Heart left ventricle (tissue), 16 donors: ENCODE results near the gene PHLPP1. TPM values are rescaled to one million over a fixed set of nuclear protein-coding genes. Genes with fewer than 3 reads are reported as not detected.

Experiments
- ATAC-seq, 4 donors: fragments of 200-7000 bp; cut with Tn5 transposase; one replicate each; pipeline ENCODE4 v1.9.1; 2020 to 2022; ENCODE audit warnings: moderate library complexity in 4 of 4, mild to moderate bottlenecking in 3 of 4, moderate number of reproducible peaks in 1 of 4
- DNase-seq, 5 donors: peaks; one replicate each; pipeline ENCODE4 v3.0.0-alpha.2; 2020
- H3K27ac ChIP-seq, 12 donors: fragments of 200-600 bp; sonication (generic) in 4 of 12; one replicate each; pipeline versions ENCODE4 v1.5.0 to v1.8.0; 2016 to 2022; ENCODE audit warnings: mild to moderate bottlenecking in 2 of 12
- H3K27me3 ChIP-seq, 9 donors: fragments of 200-600 bp; sonication (generic) in 2 of 9; one replicate each; pipeline versions ENCODE4 v1.5.1 to v1.8.0; 2016 to 2022; ENCODE audit warnings: mild to moderate bottlenecking in 3 of 9
- H3K36me3 ChIP-seq, 9 donors: fragments of 200-600 bp; sonication (generic) in 2 of 9; one replicate each; pipeline versions ENCODE4 v1.5.0 to v1.8.0; 2018 to 2022; ENCODE audit warnings: mild to moderate bottlenecking in 2 of 9
- H3K4me1 ChIP-seq, 12 donors: fragments of 200-600 bp; sonication (generic) in 4 of 12; one replicate each; pipeline versions ENCODE4 v1.5.0 to v1.8.0; 2016 to 2022; ENCODE audit warnings: mild to moderate bottlenecking in 3 of 12
- H3K4me3 ChIP-seq, 12 donors: fragments of 200-600 bp; sonication (generic) in 4 of 12; one replicate each; pipeline versions ENCODE4 v1.5.0 to v1.8.0; 2017 to 2022; ENCODE audit warnings: mild to moderate bottlenecking in 9 of 12, moderate library complexity in 4 of 12
- H3K9me3 ChIP-seq, 12 donors: fragments of 200-600 bp; sonication (generic) in 4 of 12; one replicate each; pipeline versions ENCODE4 v1.5.0 to v1.8.0; 2016 to 2022; ENCODE audit warnings: mild to moderate bottlenecking in 1 of 12
- CTCF ChIP-seq, 12 donors: fragments of 200-600 bp; sonication (generic) in 4 of 12; IDR thresholded peaks; one replicate each; pipeline versions ENCODE4 v1.5.0 to v1.8.0; 2018 to 2022; ENCODE audit warnings: antibody characterized with exemption in 12 of 12, mild to moderate bottlenecking in 5 of 12
- POLR2A ChIP-seq, 2 donors: fragments of 450-650 bp; IDR thresholded peaks; one replicate each; pipeline ENCODE4 v1.6.1; 2017; ENCODE audit warnings: antibody characterized with exemption in 2 of 2, mild to moderate bottlenecking in 2 of 2, moderate library complexity in 2 of 2
- WGBS, 4 donors: extraction: QIAGEN DNeasy Blood & Tissue Kit in 2 of 4; methylation state at CpG; one replicate each; pipeline versions ENCODE4 v1.1.5 to v1.1.7; 2013 to 2018; 5-methylcytosine and 5-hydroxymethylcytosine counted together
- intact Hi-C, 10 donors: fragments of 100-400 bp; cut with DNase I; formaldehyde crosslinking; loops; one replicate each; pipeline versions ENCODE4 v1.11.1 to v1.14.2; 2022
- polyA plus RNA-seq, 2 donors: library from polyadenylated mRNA; stranded (reverse); fragments of 200-250 nt; gene quantifications; one replicate each; pipeline ENCODE4 v1.2.3, GENCODE V29; 2013
- total RNA-seq, 9 donors: library from RNA; depleted of rRNA in 2 of 9; stranded (reverse); fragments of >200 nt in 2 of 9; fragmentation: NEBNext Ultra II Directional in 3 of 9; extraction: Animal tissue kit (Norgen Biotek cat#: 25700) in 3 of 9; gene quantifications; one replicate each; pipeline versions ENCODE4 v1.1.0 to v1.2.4, GENCODE V29; 2016 to 2023
- donor health status: ischemic (EF 13 %, LVEDD 7.1; RV severe dilation, severe dysfunction).
- donor health status: healthy with polysubstance abuse.
- donor health status: DM: no; HTN: yes; CAD: no.
- donor health status: DM: no; HTN: no; CAD: no.
- donor health status: ischemic (EF 25% LVEDD 6.9; RV normal size, moderate dysfunction).
- donor health status: ischemic (EF 25% LVEDD 5.7; RV mildly dilated, moderate dysfunction).
- donor health status: healthy.
- donor health status: DM: yes; HTN: yes; CAD: no.
- donor health status: ischemic (EF 35%, LVEDD 5.7; RV mildly dilated, moderate dysfunction).
- donor health status: nonischemic (EF 11% LVEDD 7.7; RV severe dilation, severe dysfunction).
- donor health status: DM: yes; HTN: yes; CAD: no.
- donor health status: PGD.
- donor health status: ischemic (EF 29% LVEDD 5.4; RV normal size, mild dysfunction).
- donor health status: nonischemic (EF 23%, LVEDD 6.1; RV moderate dilation, normal function).

Gene PHLPP1
- total and polyA plus RNA-seq, 11 donors: 1.7 to 11.1 (median 6.2) TPM

- Histone ChIP-seq H3K9me3 (no peaks in the 10 kb centered on the region), H3K4me3 (no peak overlapping the region), H3K4me1 (peaks cover 0 to 8% (median 5%) of the 10 kb centered on the region in 12 donors), H3K36me3 (peaks cover 0 to 35% (median 10%) of the 10 kb centered on the region in 9 donors), H3K27me3 (no peaks in the 10 kb centered on the region), H3K27ac (no peak overlapping the region)
- intact Hi-C loops: loop anchor here in 2 of 10 donors (5.0 kb wide), 1 partner anchor 227 kb away; the partner anchor contains the start of gene PHLPP1 (in 2 of the 2)
- DNase-seq (no peak), ATAC-seq (no peak)
- TF ChIP-seq POLR2A (IDR thresholded peaks at IDR 0.05) (no peak), CTCF (IDR thresholded peaks at IDR 0.05) (no peak)
Observed at GRCh38 chr18:62944454-62944853, 229.1 kb downstream of the PHLPP1 start.

GRCh38 chr18:62948788-62949187 lies 233.4 kb downstream of the PHLPP1 start:
- Histone ChIP-seq H3K9me3 (no peaks in the 10 kb centered on the region), H3K36me3 (peaks cover 0 to 27% (median 10%) of the 10 kb centered on the region in 9 donors), H3K27ac (no peak overlapping the region), H3K4me3 (no peak overlapping the region), H3K4me1 (peaks cover 0 to 14% (median 5%) of the 10 kb centered on the region in 12 donors), H3K27me3 (no peaks in the 10 kb centered on the region)
- 98 to 99% (median 99%) methylated on average over 2 of the region's 2 CpGs for WGBS, 4 donors
- TF ChIP-seq CTCF (IDR thresholded peaks at IDR 0.05): no peak
- no peak for TF ChIP-seq POLR2A (IDR thresholded peaks at IDR 0.05)
- DNase-seq (no peak), ATAC-seq (no peak)
- intact Hi-C loops: no loop called here

- no peaks in the 10 kb centered on the region for H3K27me3 ChIP-seq
- DNase-seq: no peak
- no peak for ATAC-seq
- H3K4me1 ChIP-seq: peaks cover 0 to 20% (median 6%) of the 10 kb centered on the region in 12 donors
- peaks cover 0 to 24% (median 9%) of the 10 kb centered on the region in 9 donors for H3K36me3 ChIP-seq
- WGBS, 4 donors: 93 to 100% (median 99%) methylated on average over 1 of the region's 1 CpG
- no peaks in the 10 kb centered on the region for H3K9me3 ChIP-seq
- no peak overlapping the region for H3K4me3 ChIP-seq
- intact Hi-C loops: loop anchor here in 3 of 10 donors (10.0 kb wide), 3 partner anchors 135 to 365 kb away; partner anchors contain the start of gene PHLPP1 (in 1 of the 3)
- peak overlapping the region in 1 of 12 donors; percentile 1 for H3K27ac ChIP-seq
- TF ChIP-seq CTCF (IDR thresholded peaks at IDR 0.05) (no peak), POLR2A (IDR thresholded peaks at IDR 0.05) (no peak)
Observed at GRCh38 chr18:62950246-62950645, 234.9 kb downstream of the PHLPP1 start.

GRCh38 chr18:62952807-62953206 lies 237.5 kb downstream of the PHLPP1 start:
- DNase-seq (no peak), ATAC-seq (no peak)
- no peak overlapping the region for H3K27ac ChIP-seq
- no peak overlapping the region for H3K4me3 ChIP-seq
- no peaks in the 10 kb centered on the region for H3K27me3 ChIP-seq
- H3K36me3 ChIP-seq: peaks cover 0 to 3% (median 0%) of the 10 kb centered on the region in 9 donors
- TF ChIP-seq POLR2A (IDR thresholded peaks at IDR 0.05) (no peak), CTCF (IDR thresholded peaks at IDR 0.05) (no peak)
- WGBS, 4 donors: 68 to 97% (median 89%) methylated on average over 4 of the region's 4 CpGs
- intact Hi-C loops: loop anchor here in 3 of 10 donors (10.0 kb wide), 3 partner anchors 138 to 368 kb away; partner anchors contain the start of gene PHLPP1 (in 1 of the 3)
- peaks cover 0 to 20% (median 6%) of the 10 kb centered on the region in 12 donors for H3K4me1 ChIP-seq
- H3K9me3 ChIP-seq: no peaks in the 10 kb centered on the region
